Measurements from ENCODE around the gene FYTTD1.

Gene FYTTD1

DNA sequence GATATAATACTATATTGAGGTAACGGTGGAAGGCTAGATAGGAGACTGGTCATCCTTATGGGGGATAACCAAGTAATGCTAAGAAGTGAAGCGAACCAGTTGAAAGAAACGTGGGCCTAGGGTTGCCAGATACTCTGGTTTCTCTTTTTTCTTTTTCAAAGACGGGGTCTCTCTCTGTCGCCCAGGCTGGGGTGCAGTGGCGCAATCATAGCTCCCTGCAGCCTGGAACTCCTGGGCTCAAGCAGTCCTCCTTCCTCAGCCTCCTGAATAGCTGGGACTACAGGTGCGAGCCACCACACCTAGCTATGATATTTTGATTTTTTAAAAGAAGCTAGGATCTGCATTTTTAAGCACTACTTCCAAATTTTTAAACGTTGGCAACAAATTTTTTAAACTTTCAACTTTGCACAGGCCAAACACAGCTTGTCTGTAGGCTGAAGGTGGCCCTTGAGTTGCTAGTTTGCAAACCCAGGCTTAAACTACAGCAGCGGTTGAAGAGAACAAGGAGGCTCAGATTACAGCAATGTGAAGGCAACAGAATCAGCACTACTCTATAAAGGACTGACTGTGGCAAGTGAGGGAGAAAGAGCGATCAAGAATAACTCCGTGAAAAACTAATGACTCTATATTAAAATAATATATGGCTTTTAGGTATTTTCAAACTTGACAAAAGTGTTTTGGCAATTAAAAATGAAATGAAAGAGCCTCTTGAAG is 11.8 kb upstream of the FYTTD1 start:
- no peak for DNase-seq

DNA sequence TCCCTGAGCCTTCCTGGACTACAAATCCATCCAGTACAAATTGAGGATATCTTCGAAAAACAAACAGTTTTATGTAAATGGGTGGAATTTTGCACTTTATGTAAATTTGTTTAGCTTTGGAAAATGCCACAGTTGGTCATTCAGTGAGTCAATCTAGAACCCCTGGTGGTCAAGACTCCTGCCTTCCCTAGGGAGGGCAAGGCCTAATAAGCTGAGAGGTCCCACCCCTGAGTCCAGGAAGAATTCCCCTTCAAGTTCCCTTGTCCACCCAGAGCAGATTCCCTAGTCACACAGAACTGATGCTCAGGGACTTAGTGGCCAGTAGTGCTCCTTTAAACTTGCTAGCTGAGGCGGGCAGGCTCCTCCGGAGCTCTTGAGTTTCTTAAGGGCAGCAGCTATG is 6.9 kb upstream of the FYTTD1 start:
- no peak for DNase-seq

DNA sequence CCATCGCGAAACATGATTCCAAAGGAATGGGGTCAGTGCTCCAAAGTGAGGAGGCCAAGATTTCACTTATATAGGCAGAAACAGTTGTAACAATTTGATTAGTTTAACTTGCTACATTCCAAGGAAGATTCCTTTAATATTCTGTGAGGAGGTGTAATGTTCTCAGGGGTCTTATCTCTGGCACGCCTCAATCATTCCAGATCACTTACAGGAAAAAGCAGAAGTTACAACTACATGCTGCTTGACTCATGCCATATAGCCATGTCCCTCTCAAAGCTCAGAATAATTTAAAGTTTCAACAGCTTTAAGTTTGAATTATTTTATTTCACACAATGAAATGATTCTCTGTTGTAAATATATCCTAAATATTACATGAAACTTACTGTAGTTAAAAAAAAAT is 3.5 kb upstream of the FYTTD1 start:
- no peak for DNase-seq

GRCh38 chr3:197746801-197747237 is 2.9 kb upstream of the FYTTD1 start:
- no peak for DNase-seq

DNA sequence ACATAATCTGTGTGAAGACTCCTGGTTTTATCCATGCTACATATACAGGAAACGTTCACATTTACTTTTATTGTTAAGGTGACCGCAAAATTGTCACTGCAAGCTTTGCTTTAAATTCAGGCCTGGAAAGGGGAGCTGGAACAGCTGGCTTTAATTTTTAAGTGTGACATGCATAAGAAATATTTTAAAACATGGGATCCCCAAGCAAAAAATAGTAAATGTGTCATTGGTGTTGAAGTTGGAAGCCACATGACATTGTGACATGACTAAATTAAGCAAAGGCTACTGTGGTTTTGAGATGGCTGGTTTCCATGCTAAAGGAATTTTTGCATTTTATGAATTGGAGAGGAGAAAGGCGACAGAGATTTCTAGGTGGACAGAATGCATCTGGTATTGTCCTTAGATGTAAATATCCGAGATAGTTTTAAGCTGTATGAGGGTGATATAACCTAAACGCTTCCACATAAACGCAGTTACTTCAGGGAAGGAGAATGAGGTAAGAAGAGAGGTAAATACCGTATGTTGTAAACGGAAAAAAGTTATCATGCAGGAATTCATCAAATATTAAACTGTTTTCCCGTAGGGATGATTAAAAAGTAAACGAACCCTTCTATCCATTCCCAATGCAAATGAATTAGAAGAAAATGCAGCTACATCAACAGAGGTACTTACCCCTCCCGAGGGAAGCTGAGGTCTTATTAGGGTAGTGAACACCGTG is 927 bp upstream of the FYTTD1 start:
- DNase-seq = no peak

DNA sequence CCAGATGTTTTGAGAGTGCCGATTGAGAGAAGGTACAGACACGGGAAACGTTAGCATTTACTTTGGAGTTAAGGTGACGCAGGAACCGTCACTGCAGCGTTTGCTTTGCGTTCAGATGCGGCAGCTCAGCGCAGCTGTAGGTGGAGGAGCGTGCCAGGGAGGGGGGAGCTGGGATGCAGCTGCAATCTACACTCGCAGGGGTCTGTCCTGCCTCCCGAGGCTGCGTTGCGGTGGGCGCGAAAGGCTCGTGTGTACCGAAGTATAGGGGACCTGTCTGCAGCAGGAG is 425 bp upstream of the FYTTD1 start:
- peak; percentile 73 for DNase-seq

DNA sequence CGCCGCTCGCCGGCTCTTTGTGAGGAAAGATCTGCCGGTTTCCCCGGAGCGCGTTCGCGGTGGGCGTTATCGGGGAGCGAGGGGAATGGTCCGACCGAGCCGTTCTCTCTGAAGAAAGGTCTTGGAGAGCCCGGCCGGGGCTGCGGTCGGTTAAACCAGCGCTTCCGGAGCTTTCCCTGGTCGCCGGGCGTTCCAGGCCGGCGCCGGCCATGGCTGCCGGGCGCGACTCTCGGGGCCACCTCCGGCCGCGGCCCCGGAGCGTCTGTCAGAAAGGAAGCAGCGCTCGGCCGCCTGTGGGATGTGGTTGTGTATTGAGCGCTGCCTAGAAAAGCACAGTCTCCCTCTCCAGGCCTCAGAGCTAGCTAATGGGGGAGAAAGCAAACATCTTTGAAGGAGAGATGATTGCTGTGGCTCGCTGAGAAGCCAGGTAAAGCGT is 731 bp downstream of the FYTTD1 start:
- peak; percentile 66 for DNase-seq

- DNase-seq = peak; percentile 34
Observed at GRCh38 chr3:197750858-197751737, 1.4 kb downstream of the FYTTD1 start.

GRCh38 chr3:197752107-197752506 is 2.4 kb downstream of the FYTTD1 start:
- DNase-seq = no peak

- DNase-seq = no peak
Observed at GRCh38 chr3:197753263-197753662, 3.6 kb downstream of the FYTTD1 start.

DNA sequence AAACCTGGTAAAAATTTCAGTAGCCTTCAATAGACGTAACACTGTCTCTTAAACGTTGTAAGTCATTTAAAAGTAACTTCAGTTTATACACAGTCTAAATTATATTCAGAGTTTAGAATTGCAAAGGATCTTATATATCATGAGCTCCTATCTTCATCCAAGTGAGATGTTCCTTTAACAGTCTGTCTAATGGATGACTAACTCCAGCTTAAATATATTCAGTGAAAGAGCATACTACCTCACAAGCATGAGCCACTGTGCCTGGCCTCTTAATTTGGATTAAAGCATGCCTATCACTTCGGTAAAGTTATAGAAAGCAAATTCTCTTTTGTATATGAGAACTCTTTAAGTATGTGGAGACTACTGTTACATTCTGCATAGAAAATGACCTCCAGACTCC is 7.0 kb downstream of the FYTTD1 start:
- DNase-seq = no peak

GRCh38 chr3:197758512-197758911 is 8.8 kb downstream of the FYTTD1 start:
- no peak for DNase-seq

DNA sequence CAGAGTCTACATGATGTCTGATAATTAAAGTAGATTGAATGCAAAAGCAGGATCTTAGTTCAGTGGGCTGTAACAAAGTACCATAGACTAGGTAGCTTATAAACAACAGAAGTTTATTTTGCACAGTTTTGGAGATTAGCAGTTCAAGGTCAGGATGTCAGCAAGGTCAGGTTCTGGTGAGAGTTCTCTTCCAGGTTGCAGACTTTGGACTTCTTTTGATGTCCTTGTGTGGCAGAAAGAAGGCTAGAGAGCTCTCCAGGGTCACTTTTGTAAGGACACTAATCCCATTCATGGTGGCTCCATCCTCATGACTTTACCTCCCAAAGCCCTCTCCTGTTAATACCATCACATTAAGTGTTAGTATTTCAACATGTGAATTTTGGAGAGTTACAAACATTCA is 12.1 kb downstream of the FYTTD1 start:
- no peak for DNase-seq

GRCh38 chr3:197775317-197775716 is 25.6 kb downstream of the FYTTD1 start:
- DNase-seq = no peak

DNA sequence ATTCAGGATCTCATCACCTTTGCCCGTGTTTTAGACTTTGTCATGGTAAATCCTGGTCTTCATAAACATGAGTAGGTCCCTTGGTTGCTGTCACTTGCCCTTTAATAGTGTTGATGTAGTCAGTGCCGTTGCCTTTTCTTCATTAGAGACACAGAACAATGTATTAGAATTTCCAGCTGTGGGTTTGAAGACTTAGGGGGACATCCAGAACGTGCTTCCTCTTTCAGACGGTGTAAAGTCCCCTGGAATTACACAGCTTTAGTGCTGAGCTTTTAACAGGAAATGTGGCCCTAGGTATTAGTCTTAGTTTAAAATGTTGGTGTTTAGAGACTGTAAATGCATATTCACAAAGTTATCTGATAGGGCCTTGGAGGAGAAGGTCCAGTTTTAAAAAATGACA is 32.5 kb downstream of the FYTTD1 start:
- DNase-seq = no peak

DNA sequence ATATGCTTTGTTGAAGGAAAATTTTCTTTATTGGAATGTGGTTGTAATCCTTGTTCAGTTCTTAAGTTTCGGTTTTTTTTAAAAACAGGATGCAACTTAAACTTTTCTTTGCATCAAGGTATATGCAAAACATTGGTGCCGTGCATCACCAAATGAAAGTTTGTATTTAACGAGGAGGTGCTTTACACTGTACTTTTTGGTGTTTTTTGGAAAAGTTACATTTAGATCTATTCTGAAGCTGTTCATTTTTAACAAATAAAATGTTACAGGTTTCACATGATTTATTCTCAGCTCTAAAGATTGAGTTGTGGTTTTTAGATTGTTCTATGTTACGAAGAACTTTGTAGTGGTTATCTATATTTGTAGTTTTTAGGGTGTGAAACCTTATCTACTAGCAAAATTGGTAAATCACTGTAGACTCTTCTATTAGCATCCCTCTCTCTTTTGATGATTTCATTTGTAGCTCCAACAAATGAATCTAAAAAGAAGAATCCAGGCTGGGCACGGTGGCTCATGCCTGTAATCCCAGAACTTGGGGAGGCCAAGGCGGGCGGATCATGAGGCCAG is 34.4 kb downstream of the FYTTD1 start:
- DNase-seq = no peak

DNA sequence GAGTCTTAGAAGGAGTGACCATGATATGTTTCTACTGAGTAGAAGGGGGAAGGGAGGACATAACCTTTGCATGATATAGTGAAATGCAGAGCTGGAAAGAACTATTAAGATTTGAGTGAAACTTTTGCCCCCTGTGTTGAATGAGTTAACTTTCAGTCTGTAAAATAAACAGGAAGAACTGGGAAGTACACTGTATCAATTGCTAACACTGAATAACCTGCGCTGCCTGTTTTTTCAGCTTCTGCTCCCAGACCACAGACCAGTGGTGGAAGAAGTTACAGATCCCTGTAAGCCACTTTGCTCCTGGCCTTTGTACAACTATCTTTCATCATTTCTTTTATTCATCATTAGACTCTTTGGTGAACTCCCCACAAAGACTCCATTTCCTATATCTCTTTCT is 37.7 kb downstream of the FYTTD1 start:
- no peak for DNase-seq

GRCh38 chr3:197789309-197789708 is 39.6 kb downstream of the FYTTD1 start:
- no peak for DNase-seq

DNA sequence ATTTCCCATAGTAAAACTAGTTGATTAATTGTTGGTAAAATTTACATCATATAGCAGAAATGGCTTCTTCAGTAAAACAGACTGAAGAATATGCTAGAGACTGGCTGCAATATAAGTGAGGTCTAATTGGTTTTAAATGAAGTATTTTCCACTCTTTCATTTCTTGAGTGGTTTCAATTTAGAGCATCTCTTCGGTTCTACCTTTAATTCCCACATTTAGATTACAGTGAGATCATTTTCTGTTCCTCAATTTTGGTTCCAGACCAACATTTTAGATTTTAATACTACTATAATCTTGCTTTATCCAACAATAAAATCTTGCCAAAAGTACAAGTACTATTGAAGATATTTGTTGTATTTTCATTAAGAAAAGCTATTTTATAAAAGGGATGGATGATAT is 40.4 kb downstream of the FYTTD1 start:
- no peak for DNase-seq

DNA sequence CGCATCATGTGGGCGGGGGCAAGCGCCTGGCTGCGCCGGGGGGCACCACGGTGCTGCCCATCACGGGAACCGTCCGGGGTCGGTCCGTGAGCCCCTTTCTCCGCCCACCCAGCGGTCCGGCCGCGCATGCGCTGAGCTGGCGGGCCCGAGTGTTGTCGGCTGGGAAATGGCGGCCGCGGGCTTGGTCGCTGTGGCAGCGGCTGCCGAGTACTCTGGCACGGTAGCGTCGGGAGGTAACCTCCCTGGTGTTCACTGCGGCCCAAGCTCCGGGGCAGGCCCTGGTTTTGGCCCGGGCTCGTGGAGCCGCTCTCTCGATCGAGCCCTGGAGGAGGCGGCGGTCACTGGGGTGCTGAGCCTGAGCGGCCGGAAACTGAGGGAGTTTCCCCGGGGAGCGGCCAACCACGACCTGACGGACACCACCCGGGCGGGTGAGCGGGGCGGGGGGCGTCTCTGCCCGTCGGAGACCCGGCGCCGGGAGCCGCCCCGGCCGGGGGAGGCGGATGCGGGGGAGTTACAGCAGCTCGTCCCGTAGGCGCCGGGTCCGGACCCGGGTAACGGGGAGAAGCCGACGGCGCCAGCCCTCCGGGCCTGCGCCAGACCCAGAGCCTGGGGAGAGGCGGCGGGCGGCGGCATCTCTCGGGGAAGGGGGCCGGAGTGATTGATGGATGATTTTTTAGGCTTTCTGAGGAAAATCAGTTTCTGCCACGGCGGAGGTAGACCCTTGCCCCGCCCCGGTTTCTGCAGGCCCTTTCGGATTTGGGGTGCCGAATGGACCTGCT is 41.6 kb downstream of the FYTTD1 start, which contains the start of gene LRCH3:
Gene LRCH3, plus strand, starts transcription at position 142 of the 779 bp plus-strand sequence. Its CDS starts 25 bp downstream, at position 167.
- DNase-seq = peak; percentile 83

- peak; percentile 39 for DNase-seq
Observed at GRCh38 chr3:197791892-197792647, 42.4 kb downstream of the FYTTD1 start.

DNA sequence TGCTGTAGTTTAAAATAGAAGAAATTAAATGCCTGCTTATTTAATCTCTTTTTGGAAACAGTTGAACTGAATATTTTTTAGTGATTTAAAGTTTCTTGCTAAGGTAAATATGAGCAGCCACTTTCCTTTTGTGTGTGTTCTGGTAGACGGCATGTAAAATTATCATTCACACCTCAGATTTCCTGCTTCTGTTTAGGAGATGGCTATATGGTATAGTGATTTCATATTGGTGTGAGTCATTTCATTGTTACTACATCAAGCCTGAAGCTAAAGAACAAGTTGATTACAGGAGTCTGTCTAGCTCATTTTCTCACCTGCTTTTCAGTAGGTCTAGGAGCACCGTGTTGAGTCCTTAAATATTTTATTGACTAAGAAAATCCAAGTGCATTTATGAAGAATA is 43.6 kb downstream of the FYTTD1 start:
- no peak for DNase-seq
